ENCODE data around the gene ACADVL.

ACADVL gene

DNA sequence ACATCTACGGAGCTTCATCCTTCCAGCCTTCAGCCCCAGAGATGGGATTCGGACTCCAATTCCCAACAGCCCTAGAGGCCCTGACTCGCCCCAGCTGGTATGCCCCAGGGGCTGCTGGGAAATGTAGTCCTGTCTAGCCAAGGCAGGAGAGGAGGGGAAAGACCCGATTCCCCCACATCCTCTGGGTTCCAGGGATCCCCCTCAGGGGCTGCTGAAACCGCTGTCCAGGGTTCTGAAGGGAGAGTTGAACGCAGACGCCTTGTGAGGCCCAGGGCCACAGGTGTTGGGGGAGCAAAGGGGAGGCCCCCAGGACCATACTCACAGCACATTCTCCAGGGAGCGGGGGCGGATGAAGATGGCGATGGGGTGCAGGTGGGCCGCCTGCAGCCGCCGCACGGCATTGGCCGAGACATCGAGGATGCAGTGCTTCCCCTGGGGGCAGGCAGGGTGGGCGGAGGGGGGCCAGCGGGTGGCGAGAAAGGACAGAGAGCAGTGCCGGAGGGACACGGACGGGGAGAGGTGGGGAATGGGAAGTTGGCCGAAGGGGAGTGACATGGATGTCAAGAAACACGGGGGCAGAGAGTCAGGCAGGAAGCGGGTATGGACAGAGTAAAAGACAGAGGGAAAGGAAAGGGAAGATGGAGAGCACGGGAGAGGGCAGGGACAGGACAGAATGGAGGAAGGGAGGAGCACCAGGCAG, 28.0 kb upstream of the ACADVL start:
- peak in 1 of 5 experiments; percentile 35 for DNase-seq

DNA sequence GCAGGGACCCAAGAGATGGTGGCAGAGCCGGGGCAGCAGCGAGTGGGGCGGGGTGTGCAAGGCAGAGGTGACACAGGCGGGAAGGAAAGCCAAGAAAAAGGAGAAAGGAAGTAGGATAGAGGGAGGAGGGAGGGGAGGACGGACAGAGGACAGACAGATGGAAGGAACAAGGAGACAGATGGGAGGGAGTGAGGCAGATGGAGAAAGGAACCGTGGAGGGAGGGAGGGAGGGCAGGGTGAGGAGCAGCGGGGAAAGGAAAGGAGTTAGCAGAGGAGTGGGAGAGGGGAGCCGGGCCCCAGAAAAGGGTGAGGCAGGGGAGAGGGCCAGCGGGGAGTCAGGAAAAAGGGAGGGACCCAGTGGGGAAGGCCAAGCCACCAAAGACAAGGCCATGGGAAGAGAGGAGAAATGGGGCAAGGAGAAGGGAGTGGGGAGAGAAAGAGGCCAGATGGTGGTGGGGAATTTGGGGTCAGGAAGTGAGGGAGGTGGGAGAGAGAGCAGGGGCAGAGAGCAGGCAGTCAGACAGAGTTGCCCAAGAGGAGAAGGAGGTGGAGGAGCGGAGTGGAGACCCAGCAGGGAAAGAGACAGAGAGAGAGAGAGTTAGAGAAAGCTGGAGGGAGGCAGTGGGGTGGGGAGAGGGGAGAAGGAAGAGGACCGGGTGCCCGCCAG, 27.3 kb upstream of the ACADVL start:
- no peak for DNase-seq

DNA sequence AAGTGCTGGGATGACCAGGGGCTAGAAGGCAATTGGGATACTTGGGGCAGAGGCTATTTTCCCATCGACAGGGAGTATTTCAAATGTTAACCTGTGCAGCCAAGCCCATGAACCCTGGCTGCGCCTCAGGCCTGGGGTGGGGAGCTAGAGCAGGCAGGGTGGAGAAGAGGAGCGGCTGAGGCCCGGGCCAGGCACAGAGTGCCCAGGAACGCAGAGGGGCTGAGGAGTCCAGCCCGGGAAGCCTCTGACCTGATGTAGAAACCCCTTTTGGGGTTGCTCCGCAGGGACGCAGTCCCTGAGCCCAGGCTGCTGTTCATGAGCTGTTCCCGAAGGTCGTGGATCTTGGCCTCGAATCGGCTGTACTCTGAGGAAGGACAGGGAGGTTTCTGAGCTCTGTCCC, 23.8 kb upstream of the ACADVL start:
- no peak for DNase-seq

DNA sequence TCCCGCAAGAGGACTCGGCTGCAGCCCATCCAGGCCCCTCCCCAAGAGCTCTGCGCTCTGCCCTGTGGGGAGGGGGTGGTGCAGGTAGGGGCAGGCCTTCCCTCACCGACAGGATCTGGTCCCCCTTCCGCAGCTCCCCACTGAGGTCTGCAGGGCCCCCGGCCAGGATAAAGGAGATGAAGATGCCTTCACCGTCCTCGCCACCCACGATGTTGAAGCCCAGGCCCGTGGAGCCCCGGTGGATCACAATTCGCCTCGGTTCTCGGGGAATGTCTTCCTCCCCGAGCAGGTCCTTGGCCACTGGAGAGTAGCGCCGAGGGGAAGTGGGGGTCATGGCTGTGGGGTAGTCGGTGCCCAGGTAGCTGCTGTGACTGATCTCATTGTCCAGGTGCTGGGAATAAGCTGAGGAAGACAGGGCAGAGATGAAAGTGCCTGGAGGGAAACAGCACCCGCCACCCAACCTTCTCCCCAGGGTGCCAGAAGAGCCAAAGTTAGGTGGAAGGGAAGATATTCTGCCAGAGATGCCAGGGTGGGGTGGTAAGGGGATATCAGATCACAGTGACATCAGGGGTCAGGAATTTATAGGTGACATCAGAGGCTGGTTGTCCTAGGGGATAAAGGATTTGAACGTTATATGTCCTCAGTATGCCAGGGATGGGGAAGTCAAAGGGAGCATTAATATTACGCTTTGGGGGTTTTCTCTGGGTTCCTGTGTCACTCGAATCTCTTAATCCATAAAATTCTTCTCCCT, 22.9 kb upstream of the ACADVL start:
- DNase-seq, result no peak

GRCh38 chr17:7203391-7203790, 16.3 kb upstream of the ACADVL start:
- no peak for DNase-seq

GRCh38 chr17:7204336-7204735, 15.4 kb upstream of the ACADVL start:
- peak in 1 of 5 experiments; percentile 21 for DNase-seq

DNA sequence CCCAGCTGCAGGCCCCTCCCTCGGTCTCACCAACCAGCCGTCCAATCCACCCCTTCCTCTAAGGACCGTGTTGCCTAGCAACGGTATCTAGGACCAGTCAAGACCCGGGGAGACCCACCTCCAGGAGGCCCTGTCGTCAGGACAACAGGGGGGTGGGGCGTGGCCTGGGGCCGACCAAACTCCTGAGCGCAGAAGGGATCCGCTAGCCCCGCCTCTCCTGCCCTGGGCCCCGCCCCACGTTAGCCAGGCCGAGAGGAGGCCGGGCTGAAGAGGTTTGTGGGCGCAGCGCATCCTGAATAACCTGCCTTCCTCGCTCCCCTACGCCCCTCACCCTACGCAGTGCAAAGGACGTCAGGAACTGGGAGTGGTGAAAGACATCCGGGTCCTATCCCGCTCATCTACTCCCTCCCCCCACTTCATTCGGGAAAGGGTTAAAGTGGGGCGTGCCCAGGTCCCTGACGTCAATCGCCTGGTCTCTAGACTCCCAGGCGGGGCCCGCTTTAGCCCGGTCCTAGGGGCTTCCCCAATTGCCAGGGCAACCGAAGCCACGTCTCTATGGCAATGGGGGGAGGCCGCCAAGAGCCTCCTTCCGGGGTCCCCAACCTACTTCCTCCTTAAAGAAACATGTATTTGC, 14.8 kb upstream of the ACADVL start:
- peak; percentile 84 to 99 (median 96) for DNase-seq

- DNase-seq, result no peak
Observed at GRCh38 chr17:7205561-7205960, 14.2 kb upstream of the ACADVL start.

- peak in 1 of 5 experiments; percentile 27 for DNase-seq
Observed at GRCh38 chr17:7207120-7208001, 12.4 kb upstream of the ACADVL start.

- no peak for DNase-seq
Observed at GRCh38 chr17:7208027-7208571, 11.6 kb upstream of the ACADVL start.

- no peak for DNase-seq
Observed at GRCh38 chr17:7208754-7209460, 10.8 kb upstream of the ACADVL start.

DNA sequence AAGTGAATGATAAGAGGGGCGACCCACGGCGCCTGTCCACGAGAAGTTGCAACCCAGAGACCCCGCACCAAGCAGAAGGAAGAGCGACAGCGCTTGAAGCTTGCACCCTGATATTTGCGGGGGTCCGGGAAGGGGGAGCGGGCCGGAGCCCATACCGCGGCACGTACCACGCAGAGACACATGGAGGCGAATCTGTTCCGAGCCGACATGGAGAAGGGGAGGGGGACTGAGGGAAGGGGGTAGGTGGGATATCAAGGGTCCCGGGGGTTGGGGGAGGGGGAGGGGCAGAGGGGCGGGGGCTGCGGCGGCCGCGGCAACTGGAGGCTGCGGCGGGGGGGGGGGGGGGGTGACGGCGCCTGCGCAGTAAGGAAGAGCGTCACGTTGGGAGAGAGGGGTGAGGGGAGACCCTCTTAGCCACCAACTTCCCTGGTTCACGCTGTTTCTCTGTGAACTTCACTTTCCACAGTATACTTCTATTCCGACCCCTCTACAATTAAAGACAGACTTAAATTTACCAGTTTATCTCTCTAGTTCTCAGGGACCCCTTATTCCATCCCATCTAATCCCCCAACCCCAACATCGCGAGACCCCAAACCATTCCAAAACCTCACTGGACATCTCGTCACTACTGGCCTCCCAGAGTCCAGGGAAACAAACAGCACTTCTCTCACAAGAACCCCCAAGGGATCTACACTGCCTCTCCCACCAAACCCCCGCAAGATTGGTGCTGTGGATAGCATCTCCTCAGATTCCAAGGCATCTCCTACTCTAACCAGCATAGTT, 8.1 kb upstream of the ACADVL start:
- no peak for DNase-seq

GRCh38 chr17:7213895-7214299, 5.8 kb upstream of the ACADVL start:
- DNase-seq, result peak in 3 of 5 experiments; percentile 40 to 80 (median 74)

DNA sequence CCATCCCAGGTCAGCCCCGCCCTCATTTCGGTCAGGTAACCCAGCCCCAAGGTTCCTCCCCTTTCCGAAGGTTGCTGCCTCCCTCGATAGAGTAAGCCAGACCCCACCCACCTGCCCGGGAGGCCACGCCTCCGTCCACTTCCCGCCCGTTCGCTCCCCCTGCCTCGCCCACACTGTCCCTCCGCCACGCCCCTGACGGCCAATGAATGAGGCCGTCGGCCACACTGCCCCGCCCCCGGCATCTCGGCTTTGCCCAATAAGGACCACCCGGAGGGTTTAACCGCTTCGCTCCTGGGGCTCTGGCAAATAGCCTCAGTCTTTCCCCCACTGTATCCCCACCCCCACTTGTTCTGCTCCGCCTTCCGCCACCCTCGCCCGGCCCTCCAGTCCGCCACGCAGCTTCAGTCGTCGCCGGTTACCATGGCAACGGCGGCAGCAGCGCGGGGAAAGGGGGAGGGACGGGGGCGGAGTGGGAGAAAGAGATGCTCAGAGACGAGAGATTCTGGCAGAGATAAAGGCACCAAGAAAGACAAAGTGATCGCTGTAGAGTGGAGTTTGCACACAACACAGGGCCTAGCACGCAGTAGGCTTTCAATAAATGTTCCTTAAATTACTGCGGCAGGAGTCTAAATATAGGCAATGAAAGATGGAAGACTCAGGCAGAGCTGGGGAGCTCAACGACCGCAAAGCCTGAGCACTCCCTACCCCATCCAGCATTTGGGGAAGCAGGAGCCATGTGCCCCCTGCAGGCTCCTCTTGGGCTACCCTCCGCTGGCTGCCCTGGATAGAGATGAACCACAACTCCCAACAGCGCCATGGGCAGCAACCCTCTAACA, 5.2 kb upstream of the ACADVL start:
- peak; percentile 98 to 99 (median 99) for DNase-seq

DNA sequence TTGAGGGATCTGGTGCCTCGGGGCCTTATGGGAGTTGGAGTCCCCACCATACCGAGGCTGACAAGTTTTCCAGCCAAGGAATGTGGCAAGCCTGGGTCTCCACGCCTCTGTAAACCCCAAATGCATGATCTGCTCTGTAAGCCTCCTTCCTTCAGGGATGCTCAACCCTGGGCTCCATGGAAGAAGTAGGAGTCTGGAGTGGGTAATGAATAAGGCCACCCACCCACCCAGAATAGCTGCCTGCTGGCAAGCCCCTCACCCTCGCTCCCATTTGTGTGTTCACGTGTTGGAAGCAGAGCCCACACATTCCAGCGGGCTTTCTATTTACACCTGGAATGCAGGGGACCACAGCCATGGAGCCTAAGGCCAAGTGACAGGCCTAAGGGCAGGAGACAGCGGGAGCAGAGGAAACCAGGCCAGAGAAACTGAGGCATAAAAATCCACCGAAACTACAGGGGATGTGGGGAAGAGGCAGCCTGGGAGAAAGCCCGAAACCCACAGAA, 4.6 kb upstream of the ACADVL start:
- DNase-seq, result no peak

GRCh38 chr17:7215652-7216180, 4.0 kb upstream of the ACADVL start:
- no peak for DNase-seq

DNA sequence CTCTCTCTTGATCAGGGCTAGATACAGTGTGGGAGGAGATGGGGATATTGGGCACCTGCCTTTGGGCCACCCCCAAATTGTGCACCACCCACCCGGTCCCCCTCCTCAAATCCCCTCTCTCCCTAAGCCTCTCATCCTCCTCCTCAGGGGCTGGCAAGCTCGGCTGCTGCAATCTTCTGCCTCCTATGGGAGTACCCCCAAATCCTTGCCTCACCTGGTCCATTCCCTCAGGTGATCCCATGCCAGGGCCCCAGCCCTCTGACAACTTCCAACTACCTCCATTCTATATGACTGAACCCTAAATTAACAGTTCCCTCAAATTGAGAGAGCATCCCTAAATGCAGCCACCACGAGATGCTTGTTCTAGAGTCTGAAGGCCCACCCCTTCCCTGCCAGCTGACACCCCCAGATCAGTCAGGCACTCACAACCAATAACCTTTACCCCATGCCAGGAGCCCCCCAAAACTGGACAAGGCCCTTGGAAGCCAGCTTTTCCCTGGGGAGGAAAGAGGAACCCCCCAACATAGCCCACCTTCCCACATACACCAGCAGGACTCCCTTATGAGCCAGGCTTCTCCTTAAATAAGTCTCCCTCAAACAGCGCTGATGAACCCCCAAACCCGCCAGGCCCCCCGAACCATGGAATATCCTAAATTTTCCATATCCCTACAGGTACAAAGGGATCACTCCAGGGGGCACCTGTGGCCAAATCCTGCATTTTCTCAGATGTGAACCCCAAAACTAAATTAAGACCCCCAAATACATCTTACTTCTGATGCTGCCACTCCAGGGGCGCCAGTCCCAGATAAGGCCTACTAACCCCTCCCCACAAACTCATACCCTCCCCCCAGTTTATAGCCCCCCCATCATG, 3.3 kb upstream of the ACADVL start:
- no peak for DNase-seq
